ENCODE results near the gene TNFRSF25.
A peak's percentile ranks its signal among the peaks of the same experiment; 100 is the strongest.

Gene TNFRSF25

DNA sequence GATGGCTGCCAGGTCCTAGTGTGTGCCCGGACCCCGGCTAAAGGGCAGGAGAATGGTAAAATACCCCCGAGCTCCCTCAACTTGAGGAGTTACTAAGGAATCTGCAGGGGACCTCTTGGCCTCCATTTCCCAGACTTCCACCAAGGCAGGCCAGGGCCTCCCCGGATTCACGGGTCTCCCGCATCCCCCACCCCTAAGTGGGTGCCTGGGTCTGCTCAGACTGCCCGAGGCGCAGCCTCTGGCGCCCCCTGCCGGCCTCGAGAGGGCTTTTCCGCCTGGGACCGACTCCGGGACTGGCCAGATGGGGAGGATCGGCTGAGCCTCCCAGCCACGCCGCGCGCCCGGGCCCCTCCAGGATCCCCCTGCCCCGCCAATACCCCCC, 23.8 kb upstream of the TNFRSF25 start:
- no peak for TF ChIP-seq JUND (IDR thresholded peaks at IDR 0.05; ENCODE audit: low read depth)
- in situ Hi-C loops (cut with HindIII; ENCODE audit: low pct_unique_long_range_greater_than_20kb, low sequenced_read_pairs): no loop called here

DNA sequence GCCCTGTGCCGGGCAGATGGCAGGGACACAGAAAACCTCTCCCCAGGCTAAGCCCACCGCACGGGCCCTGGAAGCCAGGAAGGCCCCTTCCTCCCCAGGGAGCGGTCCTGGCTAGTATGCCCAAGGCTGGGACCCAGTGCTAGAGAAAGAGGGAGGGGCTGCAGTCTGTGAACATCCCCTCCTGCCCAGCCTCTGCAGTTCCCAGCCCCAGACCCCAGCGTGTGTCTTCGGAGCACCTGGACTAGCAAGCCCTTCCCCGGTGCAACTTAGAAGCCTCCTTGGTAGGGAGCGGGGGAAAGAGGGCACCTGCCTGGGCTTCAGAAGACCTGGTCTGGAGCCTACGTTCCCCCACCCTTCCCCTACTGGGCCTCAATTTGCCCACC, 23.4 kb upstream of the TNFRSF25 start:
- DNase-seq (ENCODE audit: low read depth in 1 of 2, low spot score in 1 of 2): no peak
- in situ Hi-C loops (cut with HindIII; ENCODE audit: low pct_unique_long_range_greater_than_20kb, low sequenced_read_pairs): no loop called here
- TF ChIP-seq JUND (IDR thresholded peaks at IDR 0.05; ENCODE audit: low read depth): no peak

More for the DNA sequence above, 23.8 kb upstream of the TNFRSF25 start:
- DNase-seq (ENCODE audit: low read depth in 1 of 2, low spot score in 1 of 2): peak; percentile 66 to 74

DNA sequence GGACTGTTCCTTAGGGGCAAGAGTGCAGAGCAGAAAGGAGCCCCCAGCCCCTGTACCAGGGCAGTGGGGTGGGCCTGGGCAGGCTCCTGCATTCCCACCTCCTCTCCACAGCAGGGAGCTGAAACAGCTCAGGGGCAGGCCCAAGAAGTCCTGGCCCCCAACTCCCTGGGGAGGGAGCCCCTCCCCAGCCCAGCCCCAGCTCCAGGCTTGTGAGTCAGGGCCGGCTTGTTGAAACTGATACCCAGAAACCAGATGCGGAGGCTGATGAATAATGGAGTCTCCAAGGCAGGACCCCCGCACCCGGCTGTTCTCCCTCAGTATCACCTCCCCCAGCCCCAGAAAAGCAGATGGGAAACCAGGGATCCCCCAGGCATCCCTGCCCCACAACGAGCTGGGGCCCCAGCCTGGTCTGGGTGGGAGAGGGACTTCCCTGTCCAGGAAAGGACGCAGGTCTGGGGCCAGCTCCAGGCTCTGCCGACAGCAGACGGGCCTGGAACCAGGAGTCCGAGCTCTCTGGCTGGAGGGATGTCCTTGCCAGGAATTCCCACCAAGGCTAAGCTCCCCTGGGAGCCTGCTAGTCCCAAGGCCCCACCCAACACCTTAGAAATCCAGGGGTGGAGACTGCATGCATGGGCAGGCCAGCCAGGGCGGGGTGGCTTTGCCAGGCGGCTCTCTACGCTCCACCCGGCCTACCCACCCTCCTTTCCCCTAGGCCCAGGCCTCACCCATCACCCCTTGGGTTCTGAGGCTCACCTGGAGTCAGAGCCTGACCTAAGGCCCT, 22.8 kb upstream of the TNFRSF25 start:
- no peak for DNase-seq (ENCODE audit: low read depth in 1 of 2, low spot score in 1 of 2)
- in situ Hi-C loops (cut with HindIII; ENCODE audit: low pct_unique_long_range_greater_than_20kb, low sequenced_read_pairs): no loop called here
- TF ChIP-seq JUND (IDR thresholded peaks at IDR 0.05; ENCODE audit: low read depth): no peak

DNA sequence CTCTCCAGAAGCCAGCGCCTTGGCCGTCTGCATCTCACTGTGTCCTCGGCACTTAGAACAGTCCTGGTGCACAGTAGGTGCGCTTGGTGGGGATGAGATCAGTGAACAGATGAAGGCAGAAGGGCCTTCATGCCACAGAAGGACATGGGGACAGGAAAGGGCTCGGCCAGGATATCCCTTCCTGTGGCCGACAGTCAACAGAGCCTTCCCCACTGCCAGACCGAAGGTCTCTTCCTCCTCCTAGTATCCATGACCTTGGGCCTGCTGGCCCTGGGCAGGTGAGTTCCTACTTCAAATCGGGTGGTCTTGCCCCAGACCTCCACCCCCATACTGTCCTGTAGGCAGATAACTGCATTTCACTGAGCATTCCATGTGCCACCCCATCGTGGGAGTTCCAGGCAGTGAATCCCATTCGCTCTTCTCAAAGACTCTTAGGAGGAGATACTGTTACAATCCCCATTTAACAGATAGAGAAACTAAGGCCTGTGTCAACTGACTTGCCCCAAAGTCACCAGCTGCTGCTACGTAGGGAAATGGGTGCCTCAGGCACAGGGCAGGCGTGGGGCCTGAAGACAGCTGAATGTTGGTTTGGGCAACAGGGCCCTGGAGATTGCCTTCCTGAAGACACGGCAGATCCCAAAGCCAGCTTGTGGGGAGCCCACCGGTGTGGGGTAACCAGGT, 22.0 kb upstream of the TNFRSF25 start:
- TF ChIP-seq JUND (IDR thresholded peaks at IDR 0.05; ENCODE audit: low read depth): no peak
- DNase-seq (ENCODE audit: low read depth in 1 of 2, low spot score in 1 of 2): no peak
- in situ Hi-C loops (cut with HindIII; ENCODE audit: low pct_unique_long_range_greater_than_20kb, low sequenced_read_pairs): no loop called here

DNA sequence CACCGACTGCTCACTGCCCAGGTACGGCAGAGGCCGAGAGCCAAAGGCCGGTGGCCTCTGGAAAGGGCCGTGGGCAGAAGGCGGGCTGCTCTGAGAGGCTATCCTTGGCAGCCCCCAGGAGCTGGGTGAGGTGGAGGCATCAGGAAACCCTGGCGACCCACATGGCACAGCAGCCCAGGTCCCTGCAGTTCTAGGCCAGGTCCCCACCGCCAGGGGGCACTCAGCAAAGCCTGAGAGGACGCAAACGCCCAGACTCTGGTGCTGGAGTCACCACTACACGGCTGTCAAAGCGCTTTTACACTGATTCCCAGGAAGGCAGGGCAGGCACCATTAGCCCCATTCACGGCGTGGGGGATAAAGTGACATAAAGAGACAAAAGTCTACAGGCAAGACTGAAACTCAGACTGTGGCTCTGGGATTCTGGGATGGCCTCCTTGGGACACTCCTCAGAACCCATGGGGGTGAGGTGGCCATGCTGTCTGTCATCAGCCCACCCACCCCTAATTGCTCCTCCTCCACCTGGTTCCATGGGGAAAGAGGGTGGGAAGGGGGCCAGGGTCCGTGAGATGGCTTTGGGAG, 20.5 kb upstream of the TNFRSF25 start:
- in situ Hi-C loops (cut with HindIII; ENCODE audit: low pct_unique_long_range_greater_than_20kb, low sequenced_read_pairs): no loop called here
- no peak for TF ChIP-seq JUND (IDR thresholded peaks at IDR 0.05; ENCODE audit: low read depth)
- DNase-seq (ENCODE audit: low read depth in 1 of 2, low spot score in 1 of 2): peak; percentile 86 to 87

DNA sequence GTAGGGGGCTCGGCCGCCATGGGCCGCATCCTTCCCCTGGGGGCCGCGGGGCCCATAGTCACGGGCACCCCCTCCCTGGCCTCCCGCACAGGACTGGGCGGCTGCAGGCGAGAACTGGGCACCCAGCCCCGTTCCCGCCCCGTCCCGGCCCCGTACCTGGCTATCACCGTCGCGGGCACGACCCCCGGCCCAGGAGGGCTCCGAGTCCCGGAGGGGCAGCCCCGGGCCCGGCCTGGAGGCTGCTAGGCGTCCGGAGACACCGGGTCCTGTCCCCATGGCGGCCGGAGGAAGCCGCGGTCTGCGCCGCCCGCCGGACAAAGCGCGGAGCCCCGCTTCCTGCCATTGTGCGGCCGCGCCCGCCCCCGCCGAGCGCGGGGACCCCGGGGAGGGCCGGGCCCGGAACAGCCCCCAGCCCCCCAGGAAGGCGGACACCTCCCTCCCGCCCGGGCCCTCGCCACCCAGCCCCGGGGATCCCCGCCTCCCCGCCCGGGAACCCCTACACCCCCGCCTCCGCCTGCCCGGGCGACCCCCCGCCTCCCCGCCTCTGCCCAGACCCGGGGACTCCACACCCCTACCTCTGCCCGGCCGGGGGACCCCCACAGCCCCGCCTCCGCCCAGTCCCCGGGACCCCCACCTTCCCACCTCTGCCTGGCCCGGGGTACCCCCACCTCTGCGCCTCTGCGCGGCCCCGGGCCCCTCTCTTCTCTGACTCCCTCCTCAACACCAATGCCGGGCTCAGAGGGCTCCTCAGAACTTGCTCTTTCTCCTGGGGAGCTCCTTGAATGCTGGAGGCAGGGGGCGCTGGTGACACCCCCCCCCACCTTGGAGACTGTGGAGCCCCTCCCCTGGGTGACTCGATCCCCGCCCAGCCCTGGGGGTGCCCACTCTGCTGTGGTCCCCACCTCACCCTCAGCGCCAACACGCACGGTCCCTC, 19.5 kb upstream of the TNFRSF25 start:
- DNase-seq (ENCODE audit: low read depth in 1 of 2, low spot score in 1 of 2): no peak
- in situ Hi-C loops (cut with HindIII; ENCODE audit: low pct_unique_long_range_greater_than_20kb, low sequenced_read_pairs): no loop called here
- TF ChIP-seq JUND (IDR thresholded peaks at IDR 0.05; ENCODE audit: low read depth): no peak

DNA sequence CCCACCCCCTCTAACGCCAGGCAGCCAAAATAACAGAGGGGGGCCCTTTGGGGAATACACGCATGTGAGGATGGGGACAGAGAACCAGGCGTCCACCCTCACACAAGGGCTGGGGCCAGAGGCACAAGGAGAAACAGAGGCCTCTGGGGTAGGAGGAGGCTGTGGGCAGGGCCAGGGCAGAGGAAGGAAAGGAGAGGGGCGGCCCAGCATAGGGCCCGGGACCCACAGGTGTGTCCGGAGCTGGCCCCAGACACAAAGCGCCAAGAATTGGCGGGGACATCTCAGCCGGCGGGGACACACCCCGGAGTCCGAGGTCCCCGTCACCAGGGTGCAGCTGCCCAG, 18.8 kb upstream of the TNFRSF25 start:
- in situ Hi-C loops (cut with HindIII; ENCODE audit: low pct_unique_long_range_greater_than_20kb, low sequenced_read_pairs): no loop called here
- no peak for DNase-seq (ENCODE audit: low read depth in 1 of 2, low spot score in 1 of 2)

DNA sequence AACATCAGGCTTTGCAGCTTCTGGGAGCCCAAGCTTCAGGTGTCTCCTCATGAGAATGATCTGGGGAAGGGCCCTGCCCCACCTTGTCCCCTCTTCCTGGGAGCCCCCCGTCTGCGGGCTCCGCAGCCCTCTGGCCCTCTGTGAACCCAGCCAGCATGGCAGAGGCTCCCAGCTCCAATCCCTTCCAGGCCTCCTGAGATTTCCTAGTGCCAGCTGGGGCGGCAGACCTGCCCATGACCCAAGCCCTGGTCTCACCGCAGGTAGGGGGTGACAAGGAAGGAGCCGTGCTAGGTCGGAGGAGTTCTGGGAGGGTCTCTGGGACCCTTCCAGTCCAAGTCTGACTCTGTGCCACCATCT, 17.8 kb upstream of the TNFRSF25 start:
- in situ Hi-C loops (cut with HindIII; ENCODE audit: low pct_unique_long_range_greater_than_20kb, low sequenced_read_pairs): no loop called here
- no peak for TF ChIP-seq JUND (IDR thresholded peaks at IDR 0.05; ENCODE audit: low read depth)
- no peak for DNase-seq (ENCODE audit: low read depth in 1 of 2, low spot score in 1 of 2)

More for the DNA sequence above, 18.8 kb upstream of the TNFRSF25 start:
- TF ChIP-seq JUND (IDR thresholded peaks at IDR 0.05; ENCODE audit: low read depth): no peak

DNA sequence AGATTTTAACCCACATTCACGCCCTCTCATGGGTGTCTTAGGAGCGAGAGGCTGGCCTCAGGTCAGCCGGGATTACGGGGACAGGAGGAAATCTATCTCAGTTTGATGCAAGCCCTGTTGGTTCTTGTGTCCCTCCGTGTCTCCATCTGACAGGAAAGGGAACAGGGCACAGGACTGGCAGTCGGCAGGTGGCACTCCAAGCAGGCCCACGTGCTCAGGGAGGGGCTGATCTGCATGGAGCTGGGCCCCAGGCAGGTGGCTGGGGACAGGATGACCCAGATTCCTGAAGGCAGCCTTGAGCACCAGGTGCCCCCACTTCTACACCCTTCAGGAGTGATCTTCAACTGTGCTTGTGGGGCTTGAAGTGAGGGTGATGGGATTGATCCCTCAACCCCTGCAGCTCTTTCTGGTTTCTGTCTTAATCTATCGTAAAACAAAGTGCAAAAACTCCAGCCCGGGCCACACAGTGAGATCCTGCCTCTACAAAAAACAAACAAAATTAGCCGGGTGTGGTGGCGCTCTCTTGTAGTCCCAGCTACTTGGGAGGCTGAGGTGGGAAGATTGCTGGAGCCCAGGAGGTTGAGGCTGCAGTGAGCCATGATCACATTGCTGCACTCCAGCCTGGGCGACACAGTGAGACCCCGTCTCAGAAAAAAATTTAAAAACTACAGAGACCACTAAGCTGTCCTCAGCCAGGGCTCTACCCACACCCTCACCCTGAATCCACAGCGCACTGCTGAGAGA, 17.2 kb upstream of the TNFRSF25 start:
- peak; percentile 73 to 90 for DNase-seq (ENCODE audit: low read depth in 1 of 2, low spot score in 1 of 2)
- TF ChIP-seq JUND (IDR thresholded peaks at IDR 0.05; ENCODE audit: low read depth): no peak
- in situ Hi-C loops (cut with HindIII; ENCODE audit: low pct_unique_long_range_greater_than_20kb, low sequenced_read_pairs): no loop called here

DNA sequence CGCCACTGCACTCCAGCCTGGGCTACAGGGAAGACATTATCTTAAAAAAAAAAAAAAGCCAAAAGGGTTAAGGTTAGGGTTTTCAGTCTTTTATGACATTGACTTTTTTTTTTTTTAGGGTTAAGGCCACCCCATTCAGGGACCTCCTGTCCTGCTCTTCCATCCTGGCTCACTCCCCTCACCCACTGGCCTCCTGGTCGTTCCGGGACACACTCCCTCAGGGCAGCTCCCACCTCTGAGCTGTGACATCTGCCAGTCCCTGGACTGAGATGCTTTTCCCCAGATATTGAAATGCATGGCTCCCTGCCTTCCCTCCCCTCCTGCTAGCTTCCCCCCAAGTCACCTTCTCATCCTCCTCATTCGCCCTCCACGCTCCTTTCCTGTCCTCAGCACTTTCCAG, 15.8 kb upstream of the TNFRSF25 start:
- TF ChIP-seq JUND (IDR thresholded peaks at IDR 0.05; ENCODE audit: low read depth): no peak
- in situ Hi-C loops (cut with HindIII; ENCODE audit: low pct_unique_long_range_greater_than_20kb, low sequenced_read_pairs): no loop called here
- no peak for DNase-seq (ENCODE audit: low read depth in 1 of 2, low spot score in 1 of 2)

DNA sequence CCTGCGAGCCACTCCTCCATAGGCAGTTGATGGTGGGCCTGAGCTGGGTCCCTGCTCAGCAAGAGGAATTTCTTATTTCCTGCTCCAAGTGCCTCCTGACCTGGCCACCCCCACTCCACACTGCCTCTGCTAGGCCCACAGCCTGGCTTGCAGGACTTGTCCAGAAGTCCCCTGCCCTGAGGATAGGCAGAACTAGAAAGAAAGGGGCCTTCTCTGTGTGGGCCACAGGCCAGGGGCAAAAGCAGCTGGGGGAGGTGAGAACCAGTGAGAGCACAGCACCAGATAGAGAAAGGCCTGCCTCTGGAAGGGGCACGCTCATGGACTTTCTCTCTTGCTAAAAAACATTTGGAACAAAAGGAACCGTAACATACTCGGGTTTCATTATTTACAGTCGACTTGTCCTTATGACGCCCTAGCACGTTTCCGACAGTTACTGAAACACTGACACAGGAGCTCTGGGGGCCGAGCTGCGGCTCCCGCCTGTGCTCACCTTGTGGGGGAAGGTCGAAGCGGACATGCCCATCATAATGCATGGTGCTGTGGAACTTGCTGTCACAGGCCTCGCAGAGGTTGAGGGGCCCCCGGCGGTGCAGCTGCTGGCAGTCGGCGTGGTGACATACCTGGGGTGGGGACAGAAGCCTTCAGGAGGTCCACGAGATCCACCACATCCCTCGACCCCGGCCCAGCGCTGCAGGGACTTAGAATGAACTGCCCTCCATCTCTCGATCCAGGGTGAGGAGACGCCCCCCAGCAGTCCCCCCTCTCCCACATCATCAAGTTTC, 11.3 kb upstream of the TNFRSF25 start:
- TF ChIP-seq JUND (IDR thresholded peaks at IDR 0.05; ENCODE audit: low read depth): no peak
- in situ Hi-C loops (cut with HindIII; ENCODE audit: low pct_unique_long_range_greater_than_20kb, low sequenced_read_pairs): no loop called here

More for the DNA sequence above, 11.3 kb upstream of the TNFRSF25 start:
- DNase-seq (ENCODE audit: low read depth in 1 of 2, low spot score in 1 of 2): no peak

All from T47D (cell line).